Measurements from ENCODE around the gene PCK2. TPM values are rescaled to one million over a fixed set of nuclear protein-coding genes. Genes with fewer than 3 reads are reported as not detected.
"Not testable (repeated sequence)": the region's sequence is repeated elsewhere in the genome, so short reads cannot be mapped to it uniquely, and the experiment has no call there.

PCK2 gene
- total and polyA plus RNA-seq, 4 donors, result 8.9 to 91.7 (median 38.2) TPM

GRCh38 chr14:24103451-24103850 is 9.3 kb downstream of the PCK2 start:
- Histone ChIP-seq H3K9me3 (ENCODE audit: control insufficient read depth in 4 of 4, insufficient read depth in 3 of 4, low read length in 3 of 4) (no peaks in the 10 kb centered on the region), H3K27ac (ENCODE audit: low read depth in 1 of 2, low read length in 1 of 2) (no peak overlapping the region), H3K36me3 (ENCODE audit: control insufficient read depth in 4 of 4, insufficient read depth in 4 of 4, low read length in 4 of 4) (peaks cover 0 to 32% (median 6%) of the 10 kb centered on the region in 4 donors), H3K9ac (ENCODE audit: insufficient read depth in 1 of 2, low read length in 2 of 2) (no peak overlapping the region), H3K4me3 (no peak overlapping the region), H3K27me3 (ENCODE audit: control insufficient read depth in 3 of 3, insufficient read depth in 3 of 3, low read length in 2 of 3) (no peaks in the 10 kb centered on the region), H3K4me1 (ENCODE audit: control insufficient read depth in 5 of 5, insufficient read depth in 5 of 5, low read length in 5 of 5) (peaks cover 0 to 2% (median 0%) of the 10 kb centered on the region in 5 donors)
- TF ChIP-seq, protein P1, sequence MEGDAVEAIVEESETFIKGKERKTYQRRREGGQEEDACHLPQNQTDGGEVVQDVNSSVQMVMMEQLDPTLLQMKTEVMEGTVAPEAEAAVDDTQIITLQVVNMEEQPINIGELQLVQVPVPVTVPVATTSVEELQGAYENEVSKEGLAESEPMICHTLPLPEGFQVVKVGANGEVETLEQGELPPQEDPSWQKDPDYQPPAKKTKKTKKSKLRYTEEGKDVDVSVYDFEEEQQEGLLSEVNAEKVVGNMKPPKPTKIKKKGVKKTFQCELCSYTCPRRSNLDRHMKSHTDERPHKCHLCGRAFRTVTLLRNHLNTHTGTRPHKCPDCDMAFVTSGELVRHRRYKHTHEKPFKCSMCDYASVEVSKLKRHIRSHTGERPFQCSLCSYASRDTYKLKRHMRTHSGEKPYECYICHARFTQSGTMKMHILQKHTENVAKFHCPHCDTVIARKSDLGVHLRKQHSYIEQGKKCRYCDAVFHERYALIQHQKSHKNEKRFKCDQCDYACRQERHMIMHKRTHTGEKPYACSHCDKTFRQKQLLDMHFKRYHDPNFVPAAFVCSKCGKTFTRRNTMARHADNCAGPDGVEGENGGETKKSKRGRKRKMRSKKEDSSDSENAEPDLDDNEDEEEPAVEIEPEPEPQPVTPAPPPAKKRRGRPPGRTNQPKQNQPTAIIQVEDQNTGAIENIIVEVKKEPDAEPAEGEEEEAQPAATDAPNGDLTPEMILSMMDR (IDR thresholded peaks at IDR 0.05; ENCODE audit: control extremely low read depth, extremely low read depth), result no peak
- DNase-seq, result no peak
- 94 to 95% methylated on average over 13 of the region's 13 CpGs for WGBS, 2 donors
- no peak for ATAC-seq (ENCODE audit: insufficient read depth, low FRiP score)

DNA sequence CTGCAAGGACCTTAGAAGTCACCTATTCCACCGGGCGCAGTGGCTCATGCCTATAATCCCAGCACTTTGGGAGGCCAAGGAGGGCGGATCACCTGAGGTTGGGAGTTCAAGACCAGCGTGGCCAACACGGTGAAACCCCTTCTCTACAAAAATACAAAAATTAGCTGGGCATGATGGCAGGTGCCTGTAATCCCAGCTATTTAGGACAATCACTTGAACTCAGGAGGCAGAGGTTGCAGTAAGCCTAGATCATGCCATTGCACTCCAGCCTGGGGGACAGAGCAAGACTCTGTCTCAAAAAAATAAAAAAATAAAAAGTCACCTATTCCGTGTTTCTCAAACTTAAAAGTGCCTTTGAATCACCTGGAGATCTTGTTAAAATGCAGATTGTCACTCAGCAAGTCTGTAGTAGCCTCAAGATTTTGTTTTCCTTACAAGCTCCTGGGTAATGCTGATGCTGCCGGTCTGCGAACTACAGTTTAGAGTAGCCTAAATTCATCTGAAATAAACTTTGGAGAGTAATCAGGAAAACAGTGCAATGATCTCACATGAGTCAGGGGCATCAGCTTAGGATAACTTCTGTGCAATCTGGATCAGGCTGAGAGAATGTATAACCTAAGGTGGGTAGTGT is 11.6 kb downstream of the PCK2 start:
- not testable (repeated sequence) for H3K27me3 ChIP-seq (ENCODE audit: control insufficient read depth in 3 of 3, insufficient read depth in 3 of 3, low read length in 2 of 3); H3K4me1 ChIP-seq (ENCODE audit: control insufficient read depth in 5 of 5, insufficient read depth in 5 of 5, low read length in 5 of 5); H3K9me3 ChIP-seq (ENCODE audit: control insufficient read depth in 4 of 4, insufficient read depth in 3 of 4, low read length in 3 of 4); H3K9ac ChIP-seq (ENCODE audit: insufficient read depth in 1 of 2, low read length in 2 of 2); ATAC-seq (ENCODE audit: insufficient read depth, low FRiP score); DNase-seq; H3K4me3 ChIP-seq; H3K27ac ChIP-seq (ENCODE audit: low read depth in 1 of 2, low read length in 1 of 2)
- 93 to 95% methylated on average over 8 of the region's 8 CpGs for WGBS, 2 donors
- peaks cover 0 to 17% (median 3%) of the 10 kb centered on the region in 4 donors for H3K36me3 ChIP-seq (ENCODE audit: control insufficient read depth in 4 of 4, insufficient read depth in 4 of 4, low read length in 4 of 4)

DNA sequence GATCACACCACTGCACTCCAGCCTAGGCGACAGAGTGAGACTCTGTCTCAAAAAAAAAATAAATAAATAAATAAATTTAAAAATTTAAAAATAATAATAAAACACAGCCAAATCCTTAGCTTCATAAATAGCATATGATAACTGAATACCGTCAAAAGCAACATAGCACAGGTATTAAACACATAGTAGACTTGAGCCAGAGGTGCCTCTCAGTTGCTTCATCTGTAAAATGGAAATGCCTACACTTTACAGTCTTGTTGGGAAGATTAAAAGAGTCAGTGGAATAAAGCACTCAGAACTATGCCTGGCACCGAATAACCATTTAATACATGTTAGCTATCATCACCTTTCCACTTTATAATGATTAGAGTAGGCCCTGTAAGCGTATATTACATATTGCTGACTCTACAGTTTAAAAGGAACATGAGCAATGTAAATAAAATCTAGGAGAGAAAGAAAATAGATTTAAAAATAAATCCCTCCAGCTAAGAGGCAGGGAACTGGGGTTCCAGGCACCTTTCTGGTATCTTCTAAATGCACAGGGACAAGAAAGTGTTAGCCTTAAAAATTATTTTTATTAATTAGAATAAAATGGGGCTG is 12.7 kb downstream of the PCK2 start:
- no peak for ATAC-seq (ENCODE audit: insufficient read depth, low FRiP score)
- peaks cover 0 to 12% (median 3%) of the 10 kb centered on the region in 4 donors for H3K36me3 ChIP-seq (ENCODE audit: control insufficient read depth in 4 of 4, insufficient read depth in 4 of 4, low read length in 4 of 4)
- 93 to 95% methylated on average over 4 of the region's 4 CpGs for WGBS, 2 donors
- no peak overlapping the region for H3K4me3 ChIP-seq
- DNase-seq, result no peak
- no peaks in the 10 kb centered on the region for H3K27me3 ChIP-seq (ENCODE audit: control insufficient read depth in 3 of 3, insufficient read depth in 3 of 3, low read length in 2 of 3)
- H3K9me3 ChIP-seq (ENCODE audit: control insufficient read depth in 4 of 4, insufficient read depth in 3 of 4, low read length in 3 of 4), result no peaks in the 10 kb centered on the region
- TF ChIP-seq, protein P1 (IDR thresholded peaks at IDR 0.05; ENCODE audit: control extremely low read depth, extremely low read depth), result no peak
- peaks cover 0 to 5% (median 0%) of the 10 kb centered on the region in 5 donors for H3K4me1 ChIP-seq (ENCODE audit: control insufficient read depth in 5 of 5, insufficient read depth in 5 of 5, low read length in 5 of 5)
- no peak overlapping the region for H3K9ac ChIP-seq (ENCODE audit: insufficient read depth in 1 of 2, low read length in 2 of 2)
- H3K27ac ChIP-seq (ENCODE audit: low read depth in 1 of 2, low read length in 1 of 2), result no peak overlapping the region

GRCh38 chr14:24108336-24108874 is 14.3 kb downstream of the PCK2 start:
- H3K27ac ChIP-seq (ENCODE audit: low read depth in 1 of 2, low read length in 1 of 2), result no peak overlapping the region
- WGBS, 2 donors, result 48 to 49% methylated on average over 5 of the region's 5 CpGs
- H3K9me3 ChIP-seq (ENCODE audit: control insufficient read depth in 4 of 4, insufficient read depth in 3 of 4, low read length in 3 of 4), result no peaks in the 10 kb centered on the region
- TF ChIP-seq, protein P1 (IDR thresholded peaks at IDR 0.05; ENCODE audit: control extremely low read depth, extremely low read depth), result no peak
- H3K4me1 ChIP-seq (ENCODE audit: control insufficient read depth in 5 of 5, insufficient read depth in 5 of 5, low read length in 5 of 5), result peaks cover 0 to 5% (median 2%) of the 10 kb centered on the region in 5 donors
- H3K27me3 ChIP-seq (ENCODE audit: control insufficient read depth in 3 of 3, insufficient read depth in 3 of 3, low read length in 2 of 3), result no peaks in the 10 kb centered on the region
- DNase-seq (no peak), ATAC-seq (ENCODE audit: insufficient read depth, low FRiP score) (no peak)
- peaks cover 0 to 4% (median 1%) of the 10 kb centered on the region in 4 donors for H3K36me3 ChIP-seq (ENCODE audit: control insufficient read depth in 4 of 4, insufficient read depth in 4 of 4, low read length in 4 of 4)
- no peak overlapping the region for H3K4me3 ChIP-seq
- no peak overlapping the region for H3K9ac ChIP-seq (ENCODE audit: insufficient read depth in 1 of 2, low read length in 2 of 2)

All from lung (tissue), 12 donors.